Neural cell (in vitro differentiated cells): Measurements from ENCODE around the gene STK24. TPM values are rescaled to one million over a fixed set of nuclear protein-coding genes. Genes with fewer than 3 reads are reported as not detected.

ENCODE experiments used
- H2AFZ ChIP-seq: fragments of 200-600, 300-800 bp; sonication (generic), shearing (Covaris generic); 2 replicates; pipeline ENCODE4 v1.6.0; 2014; ENCODE audit warnings: low read depth, mild to moderate bottlenecking, antibody characterized with exemption, low read length, moderate library complexity
- H3F3A ChIP-seq: fragments of 200-600 bp; shearing (Covaris generic); 2 replicates; pipeline ENCODE4 v1.6.1; 2016; ENCODE audit warnings: mild to moderate bottlenecking, moderate library complexity, mixed read lengths, antibody characterized with exemption, low read length; ENCODE audit not compliant: insufficient read depth, poor library complexity, severe bottlenecking
- H3K27ac ChIP-seq: fragments of 200-600, 300-800 bp; sonication (generic), shearing (Covaris generic); 2 replicates; pipeline ENCODE4 v1.5.1; 2014; ENCODE audit warnings: mild to moderate bottlenecking, low read length, moderate library complexity
- H3K27me3 ChIP-seq: fragments of 300-800, 200-600 bp; sonication (generic), shearing (Covaris generic); 2 replicates; pipeline ENCODE4 v1.6.0; 2014; ENCODE audit warnings: mild to moderate bottlenecking, low read depth, low read length, moderate library complexity; ENCODE audit not compliant: insufficient read depth
- H3K36me3 ChIP-seq: fragments of 300-800, 200-600 bp; sonication (generic), shearing (Covaris generic); 2 replicates; pipeline ENCODE4 v1.5.1; 2014; ENCODE audit warnings: mild to moderate bottlenecking, antibody characterized with exemption, low read length, moderate library complexity; ENCODE audit not compliant: insufficient read depth
- H3K4me2 ChIP-seq: fragments of 300-800, 200-600 bp; sonication (generic), shearing (Covaris generic); 2 replicates; pipeline ENCODE4 v1.6.0; 2014; ENCODE audit warnings: mild to moderate bottlenecking, low read length
- H3K4me3 ChIP-seq: fragments of 300-800, 200-600 bp; sonication (generic), shearing (Covaris generic); 2 replicates; pipeline ENCODE4 v1.5.1; 2014; ENCODE audit warnings: mild to moderate bottlenecking, low read length, moderate library complexity
- H3K79me2 ChIP-seq: fragments of 200-600 bp; shearing (Covaris generic); replicated peaks from 2 replicates; pipeline ENCODE4 v1.6.0; 2014; ENCODE audit warnings: mild to moderate bottlenecking, low read length, moderate library complexity; ENCODE audit not compliant: insufficient read depth
- H3K9ac ChIP-seq: fragments of 300-800, 200-600 bp; sonication (generic), shearing (Covaris generic); 2 replicates; pipeline ENCODE4 v1.6.1; 2016; ENCODE audit warnings: mild to moderate bottlenecking, low read length, mixed read lengths
- H3K9me2 ChIP-seq: fragments of 200-600 bp; shearing (Covaris generic); 2 replicates; pipeline ENCODE4 v1.6.1; 2016; ENCODE audit warnings: mild to moderate bottlenecking, low read length, mixed read lengths; ENCODE audit not compliant: insufficient read depth
- H3K9me3 ChIP-seq: fragments of 200-600, 300-800 bp; sonication (generic), shearing (Covaris generic); 2 replicates; pipeline ENCODE4 v1.6.1; 2016; ENCODE audit warnings: mild to moderate bottlenecking, mixed run types, low read length, moderate library complexity, mixed read lengths
- H4K20me1 ChIP-seq: fragments of 200-600 bp; shearing (Covaris generic); 2 replicates; pipeline ENCODE4 v1.6.1; 2016; ENCODE audit warnings: mild to moderate bottlenecking, mixed run types; ENCODE audit not compliant: insufficient read depth
- CTCF ChIP-seq: fragments of 450-650 bp; IDR thresholded peaks from 2 replicates; pipeline ENCODE4 v1.5.1; 2014; ENCODE audit warnings: antibody characterized with exemption, mild to moderate bottlenecking, moderate library complexity; ENCODE audit not compliant: poor library complexity, severe bottlenecking
- EP300 ChIP-seq: fragments of 450-650 bp; conservative IDR thresholded peaks from 2 replicates; pipeline ENCODE4 v1.6.1; 2014; ENCODE audit warnings: antibody characterized with exemption, mild to moderate bottlenecking, moderate library complexity; ENCODE audit not compliant: poor library complexity, severe bottlenecking
- EZH2 ChIP-seq: fragments of 200-600, 300-800 bp; shearing (Covaris generic), sonication (generic); IDR thresholded peaks from 2 replicates; pipeline ENCODE4 v1.6.1; 2014; ENCODE audit warnings: antibody characterized with exemption, low read length, borderline replicate concordance, mild to moderate bottlenecking; ENCODE audit not compliant: insufficient read depth, poor library complexity, severe bottlenecking
- MXI1 ChIP-seq: fragments of 450-650 bp; conservative IDR thresholded peaks from 2 replicates; pipeline ENCODE4 v1.6.1; 2014; ENCODE audit warnings: antibody characterized with exemption, mild to moderate bottlenecking; ENCODE audit not compliant: poor library complexity, severe bottlenecking
- POLR2AphosphoS5 ChIP-seq: IDR thresholded peaks from 2 replicates; pipeline ENCODE4 v1.6.1; 2012
- RAD21 ChIP-seq: fragments of 450-650 bp; conservative IDR thresholded peaks from 2 replicates; pipeline ENCODE4 v1.6.1; 2014; ENCODE audit warnings: antibody characterized with exemption, mild to moderate bottlenecking, moderate library complexity
- REST ChIP-seq: IDR thresholded peaks from 2 replicates; pipeline ENCODE4 v1.6.1; 2012; ENCODE audit warnings: borderline replicate concordance
- SMC3 ChIP-seq: fragments of 450-650 bp; conservative IDR thresholded peaks from 2 replicates; pipeline ENCODE4 v1.6.1; 2014; ENCODE audit warnings: antibody characterized with exemption, mild to moderate bottlenecking, moderate library complexity; ENCODE audit not compliant: poor library complexity
- TAF1 ChIP-seq: IDR thresholded peaks from 2 replicates; pipeline ENCODE4 v1.6.1; 2012; ENCODE audit warnings: low read depth
- polyA plus RNA-seq: library from polyadenylated mRNA; depleted of rRNA; stranded (reverse); fragments of >200 nt; gene quantifications from 2 replicates; pipeline ENCODE4 v1.2.3, GENCODE V29; 2014

The STK24 gene
- polyA plus RNA-seq, 1 donor from 2014 or later: 66.0 TPM

GRCh38 chr13:98586400-98587345 is 9.8 kb upstream of the STK24 start:
- no peak for TF ChIP-seq REST
- no peak for TF ChIP-seq EP300
- no peak for TF ChIP-seq EZH2
- TF ChIP-seq SMC3: no peak
- TF ChIP-seq MXI1: no peak
- TF ChIP-seq RAD21: no peak
- TF ChIP-seq CTCF: no peak
- no peak for TF ChIP-seq TAF1
- no peak for TF ChIP-seq POLR2AphosphoS5
- H3K36me3 ChIP-seq: no peaks in the 10 kb centered on the region
- no peaks in the 10 kb centered on the region for H3K27me3 ChIP-seq
- H2AFZ ChIP-seq: no peak overlapping the region
- H3K4me2 ChIP-seq: no peak overlapping the region
- no peaks in the 10 kb centered on the region for H3K79me2 ChIP-seq
- no peaks in the 10 kb centered on the region for H3K9me2 ChIP-seq
- no peak overlapping the region for H3K9ac ChIP-seq
- H3F3A ChIP-seq: no peaks in the 10 kb centered on the region
- H4K20me1 ChIP-seq: no peaks in the 10 kb centered on the region
- H3K4me3 ChIP-seq: no peak overlapping the region
- no peaks in the 10 kb centered on the region for H3K9me3 ChIP-seq
- no peak overlapping the region for H3K27ac ChIP-seq

DNA sequence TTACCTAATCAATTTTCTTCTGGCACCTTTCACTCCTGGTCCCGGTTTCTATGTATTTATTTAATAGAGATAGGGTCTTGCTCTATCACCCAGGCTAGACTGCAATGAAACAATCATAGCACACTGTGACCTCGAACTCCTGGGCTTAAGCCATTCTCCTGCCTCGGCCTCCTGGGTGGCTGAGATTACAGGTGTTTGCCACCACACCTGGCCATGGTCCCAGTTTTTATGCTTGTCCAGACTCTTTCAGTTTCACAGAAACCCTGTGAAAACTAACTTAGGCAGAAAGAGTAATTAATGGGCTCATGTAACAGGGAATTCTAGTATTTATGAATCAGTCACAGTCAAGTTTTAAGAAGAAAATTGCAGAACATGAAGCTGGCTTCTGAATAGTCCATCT is 9.0 kb upstream of the STK24 start:
- H3K4me3 ChIP-seq: no peak overlapping the region
- H3K9me2 ChIP-seq: no peaks in the 10 kb centered on the region
- H2AFZ ChIP-seq: no peak overlapping the region
- H3F3A ChIP-seq: no peaks in the 10 kb centered on the region
- no peaks in the 10 kb centered on the region for H4K20me1 ChIP-seq
- H3K4me2 ChIP-seq: no peak overlapping the region
- H3K27ac ChIP-seq: no peak overlapping the region
- TF ChIP-seq MXI1: no peak
- TF ChIP-seq RAD21: no peak
- no peak for TF ChIP-seq SMC3
- no peak for TF ChIP-seq EZH2
- TF ChIP-seq CTCF: no peak
- TF ChIP-seq REST: no peak
- no peak for TF ChIP-seq POLR2AphosphoS5
- TF ChIP-seq EP300: no peak
- no peaks in the 10 kb centered on the region for H3K79me2 ChIP-seq
- no peaks in the 10 kb centered on the region for H3K9me3 ChIP-seq
- no peaks in the 10 kb centered on the region for H3K36me3 ChIP-seq
- H3K27me3 ChIP-seq: no peaks in the 10 kb centered on the region
- no peak overlapping the region for H3K9ac ChIP-seq
